ENCODE results near the gene TCERG1L.

- no peak for TF ChIP-seq FOXJ3 (CRISPR knock-in tag; IDR thresholded peaks at IDR 0.05; ENCODE audit: borderline replicate concordance)
- no peak for TF ChIP-seq CTCF (IDR thresholded peaks at IDR 0.05)
- no peak for TF ChIP-seq CREM (CRISPR knock-in tag; IDR thresholded peaks at IDR 0.05)
- no peak for TF ChIP-seq E2F4 (CRISPR knock-in tag; IDR thresholded peaks at IDR 0.05; ENCODE audit: borderline replicate concordance, low read depth)
- no peak for TF ChIP-seq NFYB (CRISPR knock-in tag; conservative IDR thresholded peaks at IDR 0.05; ENCODE audit: low read depth)
- no peak for TF ChIP-seq GTF2I (CRISPR knock-in tag; conservative IDR thresholded peaks at IDR 0.05)
- no peak for TF ChIP-seq JUN (CRISPR knock-in tag; IDR thresholded peaks at IDR 0.05)
- TF ChIP-seq SMAD4 (CRISPR knock-in tag; IDR thresholded peaks at IDR 0.05), result no peak
- TF ChIP-seq ZBTB43 (CRISPR knock-in tag; IDR thresholded peaks at IDR 0.05), result no peak
- no peak for TF ChIP-seq EMX1 (CRISPR knock-in tag; IDR thresholded peaks at IDR 0.05)
- no peak for TF ChIP-seq ZNF263 (CRISPR knock-in tag; IDR thresholded peaks at IDR 0.05; ENCODE audit: low read depth)
- TF ChIP-seq TCF7 (CRISPR knock-in tag; IDR thresholded peaks at IDR 0.05; ENCODE audit: low read depth), result no peak
- TF ChIP-seq ZNF425 (CRISPR knock-in tag; conservative IDR thresholded peaks at IDR 0.05), result no peak
Observed at GRCh38 chr10:131212763-131213325, 98.7 kb downstream of the TCERG1L start.

Data from WTC11 (cell line).